ENCODE data around the gene RB1. TPM values are rescaled to one million over a fixed set of nuclear protein-coding genes. Genes with fewer than 3 reads are reported as not detected.

Gene RB1
- total and polyA plus RNA-seq, 8 donors: 32.1 to 53.1 (median 47.4) TPM

DNA sequence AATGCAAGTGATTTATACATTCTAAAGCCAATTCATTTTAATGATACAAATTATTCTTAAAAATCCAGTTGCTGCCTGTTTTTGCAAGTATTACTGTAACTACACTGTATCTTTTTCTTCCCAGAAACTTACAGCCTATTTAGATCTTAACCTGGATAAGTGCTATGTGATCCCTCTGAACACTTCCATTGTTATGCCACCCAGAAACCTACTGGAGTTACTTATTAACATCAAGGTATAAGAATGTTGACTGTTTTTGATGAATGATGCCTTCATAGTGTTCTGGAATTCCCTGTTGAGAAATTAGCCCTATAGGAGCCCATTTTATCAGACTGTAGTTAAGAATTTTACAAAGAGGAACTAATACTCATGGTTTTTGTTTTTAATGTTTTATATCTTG lies 45.5 kb upstream of the RB1 start:
- H3K4me3 ChIP-seq: no peak overlapping the region
- TF ChIP-seq, protein P1, sequence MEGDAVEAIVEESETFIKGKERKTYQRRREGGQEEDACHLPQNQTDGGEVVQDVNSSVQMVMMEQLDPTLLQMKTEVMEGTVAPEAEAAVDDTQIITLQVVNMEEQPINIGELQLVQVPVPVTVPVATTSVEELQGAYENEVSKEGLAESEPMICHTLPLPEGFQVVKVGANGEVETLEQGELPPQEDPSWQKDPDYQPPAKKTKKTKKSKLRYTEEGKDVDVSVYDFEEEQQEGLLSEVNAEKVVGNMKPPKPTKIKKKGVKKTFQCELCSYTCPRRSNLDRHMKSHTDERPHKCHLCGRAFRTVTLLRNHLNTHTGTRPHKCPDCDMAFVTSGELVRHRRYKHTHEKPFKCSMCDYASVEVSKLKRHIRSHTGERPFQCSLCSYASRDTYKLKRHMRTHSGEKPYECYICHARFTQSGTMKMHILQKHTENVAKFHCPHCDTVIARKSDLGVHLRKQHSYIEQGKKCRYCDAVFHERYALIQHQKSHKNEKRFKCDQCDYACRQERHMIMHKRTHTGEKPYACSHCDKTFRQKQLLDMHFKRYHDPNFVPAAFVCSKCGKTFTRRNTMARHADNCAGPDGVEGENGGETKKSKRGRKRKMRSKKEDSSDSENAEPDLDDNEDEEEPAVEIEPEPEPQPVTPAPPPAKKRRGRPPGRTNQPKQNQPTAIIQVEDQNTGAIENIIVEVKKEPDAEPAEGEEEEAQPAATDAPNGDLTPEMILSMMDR (IDR thresholded peaks at IDR 0.05): no peak
- H3K4me1 ChIP-seq: peaks cover 0 to 9% of the 10 kb centered on the region in 2 donors
- intact Hi-C loops (cut with DNase I): no loop called here
- no peak for DNase-seq
- no peak for ATAC-seq
- H3K36me3 ChIP-seq: peaks cover 11 to 94% of the 10 kb centered on the region in 2 donors
- no peaks in the 10 kb centered on the region for H3K27me3 ChIP-seq
- H3K9me3 ChIP-seq: no peaks in the 10 kb centered on the region
- no peak overlapping the region for H3K27ac ChIP-seq

GRCh38 chr13:48258430-48258829 lies 45.1 kb upstream of the RB1 start:
- Histone ChIP-seq H3K36me3 (peaks cover 11 to 97% of the 10 kb centered on the region in 2 donors), H3K27me3 (no peaks in the 10 kb centered on the region), H3K9me3 (no peaks in the 10 kb centered on the region), H3K4me1 (peaks cover 0 to 10% of the 10 kb centered on the region in 2 donors), H3K4me3 (no peak overlapping the region), H3K27ac (no peak overlapping the region)
- TF ChIP-seq, protein P1 (IDR thresholded peaks at IDR 0.05): no peak
- intact Hi-C loops (cut with DNase I): no loop called here
- ATAC-seq (no peak), DNase-seq (no peak)

GRCh38 chr13:48260970-48261369 lies 42.6 kb upstream of the RB1 start:
- DNase-seq: no peak
- H3K4me3 ChIP-seq: no peak overlapping the region
- TF ChIP-seq, protein P1 (IDR thresholded peaks at IDR 0.05): no peak
- ATAC-seq: no peak
- peaks cover 11 to 83% of the 10 kb centered on the region in 2 donors for H3K36me3 ChIP-seq
- peaks cover 0 to 10% of the 10 kb centered on the region in 2 donors for H3K4me1 ChIP-seq
- no peaks in the 10 kb centered on the region for H3K27me3 ChIP-seq
- H3K27ac ChIP-seq: no peak overlapping the region
- no peaks in the 10 kb centered on the region for H3K9me3 ChIP-seq
- intact Hi-C loops (cut with DNase I): no loop called here

DNA sequence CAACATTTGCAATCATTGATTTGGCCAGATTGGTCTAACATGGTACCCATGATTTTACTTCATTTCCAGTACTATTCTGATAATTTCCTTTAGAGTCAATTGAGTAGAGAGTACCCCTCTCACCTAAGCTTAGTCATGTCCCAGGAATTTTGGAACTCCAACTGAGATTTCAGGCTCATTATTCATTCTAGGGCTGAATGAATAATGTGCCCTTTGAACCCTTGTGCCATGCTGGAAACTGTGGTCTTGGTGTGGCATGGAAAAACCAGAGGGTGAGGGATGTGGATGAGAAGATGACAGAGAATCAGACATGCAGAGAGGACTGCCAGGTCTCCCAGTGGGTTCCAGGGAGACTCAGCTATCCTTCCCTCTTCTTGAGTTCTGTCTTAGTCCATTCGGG lies 40.4 kb upstream of the RB1 start:
- Histone ChIP-seq H3K4me3 (no peak overlapping the region), H3K27me3 (no peaks in the 10 kb centered on the region), H3K4me1 (peaks cover 0 to 5% of the 10 kb centered on the region in 2 donors), H3K27ac (no peak overlapping the region), H3K36me3 (peaks cover 5 to 62% of the 10 kb centered on the region in 2 donors), H3K9me3 (no peaks in the 10 kb centered on the region)
- intact Hi-C loops (cut with DNase I): no loop called here
- TF ChIP-seq, protein P1 (IDR thresholded peaks at IDR 0.05): no peak
- no peak for ATAC-seq
- no peak for DNase-seq

- Histone ChIP-seq H3K36me3 (peaks cover 5 to 54% of the 10 kb centered on the region in 2 donors), H3K4me1 (peaks cover 0 to 5% of the 10 kb centered on the region in 2 donors), H3K27ac (no peak overlapping the region), H3K27me3 (no peaks in the 10 kb centered on the region), H3K4me3 (no peak overlapping the region), H3K9me3 (no peaks in the 10 kb centered on the region)
- intact Hi-C loops (cut with DNase I): no loop called here
- DNase-seq (no peak), ATAC-seq (no peak)
- TF ChIP-seq, protein P1 (IDR thresholded peaks at IDR 0.05): no peak
Observed at GRCh38 chr13:48264058-48264457, 39.5 kb upstream of the RB1 start.
